ENCODE data around the gene TTLL10. TPM values are rescaled to one million over a fixed set of nuclear protein-coding genes. Genes with fewer than 3 reads are reported as not detected.
A peak's percentile ranks its signal among the peaks of the same experiment; 100 is the strongest.

Gene TTLL10
- total and polyA plus RNA-seq, 5 donors = 0.09 TPM; not detected in 4

GRCh38 chr1:1230656-1231399 lies 57.1 kb downstream of the TTLL10 start:
- intact Hi-C loops (cut with DNase I) = loop anchor here in 1 of 4 donors (10.0 kb wide), 1 partner anchor 106 kb away; no protein-coding TSS in a partner anchor
- H3K4me3 ChIP-seq (ENCODE audit: low read length) = peak overlapping the region; percentile 83
- DNase-seq (no peak), ATAC-seq (no peak)
- H3K9me3 ChIP-seq (ENCODE audit: control insufficient read depth, low read length) = no peaks in the 10 kb centered on the region
- H3K27me3 ChIP-seq (ENCODE audit: control insufficient read depth, insufficient read depth) = no peaks in the 10 kb centered on the region
- peak overlapping the region; percentile 65 for H3K27ac ChIP-seq (ENCODE audit: low read length)
- 11% methylated on average over 24 of the region's 24 CpGs for WGBS
- peaks cover 11% of the 10 kb centered on the region for H3K4me1 ChIP-seq (ENCODE audit: control insufficient read depth, insufficient read depth, low read length)

GRCh38 chr1:1231400-1232207 lies 57.9 kb downstream of the TTLL10 start, which contains the start of gene SDF4:
Gene SDF4 (minus strand): TSS chr1:1232001. CDS start chr1:1228772, 3,229 bp downstream.
- ATAC-seq = peak; percentile 96 to 97
- peaks cover 11% of the 10 kb centered on the region for H3K4me1 ChIP-seq (ENCODE audit: control insufficient read depth, insufficient read depth, low read length)

DNA sequence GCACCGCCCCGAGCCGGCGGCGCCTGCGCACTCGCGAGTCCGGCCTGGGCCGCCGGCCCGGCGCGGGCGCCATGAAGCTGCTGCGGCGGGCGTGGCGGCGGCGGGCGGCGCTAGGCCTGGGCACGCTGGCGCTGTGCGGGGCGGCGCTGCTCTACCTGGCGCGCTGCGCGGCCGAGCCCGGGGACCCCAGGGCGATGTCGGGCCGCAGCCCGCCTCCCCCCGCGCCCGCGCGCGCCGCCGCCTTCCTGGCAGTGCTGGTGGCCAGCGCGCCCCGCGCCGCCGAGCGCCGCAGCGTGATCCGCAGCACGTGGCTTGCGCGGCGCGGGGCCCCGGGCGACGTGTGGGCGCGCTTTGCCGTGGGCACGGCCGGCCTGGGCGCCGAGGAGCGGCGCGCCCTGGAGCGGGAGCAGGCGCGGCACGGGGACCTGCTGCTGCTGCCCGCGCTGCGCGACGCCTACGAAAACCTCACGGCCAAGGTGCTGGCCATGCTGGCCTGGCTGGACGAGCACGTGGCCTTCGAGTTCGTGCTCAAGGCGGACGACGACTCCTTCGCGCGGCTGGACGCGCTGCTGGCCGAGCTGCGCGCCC lies 58.6 kb downstream of the TTLL10 start, which contains the start of gene B3GALT6:
B3GALT6 (plus strand) TSS at position 30 of the 588 bp plus-strand sequence; CDS start at position 72, 42 bp downstream.
- ATAC-seq (no peak), DNase-seq (no peak)
- Histone ChIP-seq H3K4me3 (ENCODE audit: low read length) (peak within 1 kb of the TSS; percentile 83), H3K27me3 (ENCODE audit: control insufficient read depth, insufficient read depth) (no peaks in the 10 kb centered on the region), H3K4me1 (ENCODE audit: control insufficient read depth, insufficient read depth, low read length) (peaks cover 11% of the 10 kb centered on the region), H3K9me3 (ENCODE audit: control insufficient read depth, low read length) (no peaks in the 10 kb centered on the region), H3K27ac (ENCODE audit: low read length) (peak within 1 kb of the TSS; percentile 65)
- intact Hi-C loops (cut with DNase I) = loop anchor here in 1 of 4 donors (10.0 kb wide), 1 partner anchor 108 kb away; no protein-coding TSS in a partner anchor
- WGBS = 7% methylated on average over 100 of the region's 100 CpGs

More at GRCh38 chr1:1231400-1232207, 57.9 kb downstream of the TTLL10 start, which contains the start of gene SDF4:
- intact Hi-C loops (cut with DNase I) = loop anchor here in 1 of 4 donors (10.0 kb wide), 1 partner anchor 107 kb away; no protein-coding TSS in a partner anchor
- peak; percentile 97 to 99 (median 99) for DNase-seq
- peak within 1 kb of the TSS; percentile 65 for H3K27ac ChIP-seq (ENCODE audit: low read length)
- under 1% methylated on average over 99 of the region's 99 CpGs for WGBS
- no peaks in the 10 kb centered on the region for H3K9me3 ChIP-seq (ENCODE audit: control insufficient read depth, low read length)
- H3K27me3 ChIP-seq (ENCODE audit: control insufficient read depth, insufficient read depth) = no peaks in the 10 kb centered on the region
- H3K4me3 ChIP-seq (ENCODE audit: low read length) = peak within 1 kb of the TSS; percentile 83

GRCh38 chr1:1232796-1233566 lies 59.3 kb downstream of the TTLL10 start:
- ATAC-seq = no peak
- intact Hi-C loops (cut with DNase I) = loop anchor here in 1 of 4 donors (10.0 kb wide), 1 partner anchor 108 kb away; no protein-coding TSS in a partner anchor
- Histone ChIP-seq H3K9me3 (ENCODE audit: control insufficient read depth, low read length) (no peaks in the 10 kb centered on the region), H3K27ac (ENCODE audit: low read length) (no peak overlapping the region), H3K4me3 (ENCODE audit: low read length) (no peak overlapping the region), H3K4me1 (ENCODE audit: control insufficient read depth, insufficient read depth, low read length) (peaks cover 11% of the 10 kb centered on the region), H3K27me3 (ENCODE audit: control insufficient read depth, insufficient read depth) (no peaks in the 10 kb centered on the region)
- DNase-seq = peak in 1 of 3 donors; percentile 70
- WGBS = 79% methylated on average over 98 of the region's 98 CpGs

DNA sequence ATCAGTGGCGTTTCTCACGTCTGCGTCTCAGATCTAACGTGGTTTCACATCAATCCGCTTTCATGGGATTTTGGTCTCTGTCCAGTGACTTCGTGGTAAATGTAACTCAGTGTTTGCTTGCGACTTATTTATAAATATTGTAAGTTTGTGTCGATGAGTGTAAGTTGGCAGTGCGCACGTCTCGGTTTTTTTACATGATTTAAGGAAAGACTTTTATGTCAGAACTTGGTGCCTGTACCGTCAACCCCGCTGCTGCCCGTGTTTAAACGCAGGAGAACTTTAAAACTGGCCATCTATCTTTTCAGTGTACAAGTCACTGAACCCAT lies 59.9 kb downstream of the TTLL10 start:
- Histone ChIP-seq H3K9me3 (ENCODE audit: control insufficient read depth, low read length) (no peaks in the 10 kb centered on the region), H3K27ac (ENCODE audit: low read length) (no peak overlapping the region), H3K4me3 (ENCODE audit: low read length) (no peak overlapping the region), H3K4me1 (ENCODE audit: control insufficient read depth, insufficient read depth, low read length) (peaks cover 11% of the 10 kb centered on the region), H3K27me3 (ENCODE audit: control insufficient read depth, insufficient read depth) (no peaks in the 10 kb centered on the region)
- ATAC-seq (no peak), DNase-seq (no peak)
- intact Hi-C loops (cut with DNase I) = loop anchor here in 1 of 4 donors (10.0 kb wide), 1 partner anchor 109 kb away; no protein-coding TSS in a partner anchor
- WGBS = 97% methylated on average over 15 of the region's 15 CpGs

GRCh38 chr1:1234180-1234808 lies 60.6 kb downstream of the TTLL10 start:
- 95% methylated on average over 28 of the region's 28 CpGs for WGBS
- Histone ChIP-seq H3K27me3 (ENCODE audit: control insufficient read depth, insufficient read depth) (no peaks in the 10 kb centered on the region), H3K27ac (ENCODE audit: low read length) (no peak overlapping the region), H3K4me1 (ENCODE audit: control insufficient read depth, insufficient read depth, low read length) (peaks cover 11% of the 10 kb centered on the region), H3K9me3 (ENCODE audit: control insufficient read depth, low read length) (no peaks in the 10 kb centered on the region), H3K4me3 (ENCODE audit: low read length) (no peak overlapping the region)
- intact Hi-C loops (cut with DNase I) = loop anchor here in 1 of 4 donors (10.0 kb wide), 1 partner anchor 109 kb away; no protein-coding TSS in a partner anchor
- no peak for DNase-seq
- ATAC-seq = no peak

GRCh38 chr1:1235016-1235744 lies 61.5 kb downstream of the TTLL10 start:
- no peak overlapping the region for H3K27ac ChIP-seq (ENCODE audit: low read length)
- no peak overlapping the region for H3K4me3 ChIP-seq (ENCODE audit: low read length)
- intact Hi-C loops (cut with DNase I) = loop anchor here in 1 of 4 donors (10.0 kb wide), 1 partner anchor 110 kb away; no protein-coding TSS in a partner anchor
- WGBS = 89% methylated on average over 27 of the region's 27 CpGs
- DNase-seq (no peak), ATAC-seq (no peak)
- H3K9me3 ChIP-seq (ENCODE audit: control insufficient read depth, low read length) = no peaks in the 10 kb centered on the region
- H3K4me1 ChIP-seq (ENCODE audit: control insufficient read depth, insufficient read depth, low read length) = peaks cover 5% of the 10 kb centered on the region
- H3K27me3 ChIP-seq (ENCODE audit: control insufficient read depth, insufficient read depth) = no peaks in the 10 kb centered on the region

- Histone ChIP-seq H3K27me3 (ENCODE audit: control insufficient read depth, insufficient read depth) (no peaks in the 10 kb centered on the region), H3K9me3 (ENCODE audit: control insufficient read depth, low read length) (no peaks in the 10 kb centered on the region), H3K4me1 (ENCODE audit: control insufficient read depth, insufficient read depth, low read length) (peaks cover 5% of the 10 kb centered on the region), H3K27ac (ENCODE audit: low read length) (no peak overlapping the region), H3K4me3 (ENCODE audit: low read length) (no peak overlapping the region)
- intact Hi-C loops (cut with DNase I) = loop anchor here in 1 of 4 donors (10.0 kb wide), 1 partner anchor 111 kb away; no protein-coding TSS in a partner anchor
- ATAC-seq (no peak), DNase-seq (no peak)
- WGBS = 80% methylated on average over 22 of the region's 22 CpGs
Observed at GRCh38 chr1:1236176-1236763, 62.6 kb downstream of the TTLL10 start.
